Loucy (cell line): ENCODE results near the gene GIT2.

Source experiments
- EZH2phosphoT487 ChIP-seq: fragments of 200-600 bp; IDR thresholded peaks from 2 replicates; pipeline ENCODE4 v1.6.1; 2018; ENCODE audit warnings: antibody characterized with exemption, mild to moderate bottlenecking, moderate library complexity, borderline replicate concordance
- TF ChIP-seq, protein P1 (sequence below): fragments of 200-600 bp; sonication (generic); conservative IDR thresholded peaks from 2 replicates; pipeline ENCODE4 v1.5.1; 2014; ENCODE audit warnings: mild to moderate bottlenecking, antibody characterized with exemption, low read length

- TF ChIP-seq, protein P1, sequence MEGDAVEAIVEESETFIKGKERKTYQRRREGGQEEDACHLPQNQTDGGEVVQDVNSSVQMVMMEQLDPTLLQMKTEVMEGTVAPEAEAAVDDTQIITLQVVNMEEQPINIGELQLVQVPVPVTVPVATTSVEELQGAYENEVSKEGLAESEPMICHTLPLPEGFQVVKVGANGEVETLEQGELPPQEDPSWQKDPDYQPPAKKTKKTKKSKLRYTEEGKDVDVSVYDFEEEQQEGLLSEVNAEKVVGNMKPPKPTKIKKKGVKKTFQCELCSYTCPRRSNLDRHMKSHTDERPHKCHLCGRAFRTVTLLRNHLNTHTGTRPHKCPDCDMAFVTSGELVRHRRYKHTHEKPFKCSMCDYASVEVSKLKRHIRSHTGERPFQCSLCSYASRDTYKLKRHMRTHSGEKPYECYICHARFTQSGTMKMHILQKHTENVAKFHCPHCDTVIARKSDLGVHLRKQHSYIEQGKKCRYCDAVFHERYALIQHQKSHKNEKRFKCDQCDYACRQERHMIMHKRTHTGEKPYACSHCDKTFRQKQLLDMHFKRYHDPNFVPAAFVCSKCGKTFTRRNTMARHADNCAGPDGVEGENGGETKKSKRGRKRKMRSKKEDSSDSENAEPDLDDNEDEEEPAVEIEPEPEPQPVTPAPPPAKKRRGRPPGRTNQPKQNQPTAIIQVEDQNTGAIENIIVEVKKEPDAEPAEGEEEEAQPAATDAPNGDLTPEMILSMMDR, result no peak
- TF ChIP-seq EZH2phosphoT487, result no peak
Observed at GRCh38 chr12:109961201-109961600, 35.0 kb downstream of the GIT2 start.
